Measurements from ENCODE around the gene FBXL20. TPM values are rescaled to one million over a fixed set of nuclear protein-coding genes. Genes with fewer than 3 reads are reported as not detected.

FBXL20 gene
- polyA plus RNA-seq, 1 of the 3 experiments (the other 2 are of a cell fraction) = 2.2 TPM

- peaks cover 8% of the 10 kb centered on the region for H3F3A ChIP-seq (replicated peaks; ENCODE audit: insufficient read depth)
- H3K36me3 ChIP-seq (replicated peaks in 1 of 2; ENCODE audit: control insufficient read depth in 1 of 2, insufficient read depth in 2 of 2, low read length in 1 of 2) = peaks cover 0 to under 1% of the 10 kb centered on the region in 2 experiments
- H3K9me2 ChIP-seq = no peaks in the 10 kb centered on the region
- no peak for DNase-seq
- H3K4me3 ChIP-seq (ENCODE audit: low read depth in 2 of 2, low read length in 1 of 2) = peak overlapping the region; percentile 38 to 56
- ChIA-PET CTCF (interaction anchor here (1.4 to 29.0 kb wide), 3 partner anchors 8 to 338 kb away, joined by 3 to 781 read pairs (median 4); no protein-coding TSS in a partner anchor), POLR2A (interaction anchor here (2.3 kb wide), 1 partner anchor 10 kb away, joined by 9 read pairs; the partner anchor contains the start of gene RPL19)
- no peaks in the 10 kb centered on the region for H3K27me3 ChIP-seq (ENCODE audit: insufficient read depth)
- peak overlapping the region; percentile 50 for H3K9ac ChIP-seq
- H3K27ac ChIP-seq (ENCODE audit: low read depth in 2 of 2, low read length in 1 of 2) = no peak overlapping the region
- 59% methylated on average over 9 of the region's 22 CpGs for WGBS (ENCODE audit: low lambda C conversion rate)
- peaks cover 9% of the 10 kb centered on the region in 2 experiments; a peak in 2 of 4 replicates for H3K4me1 ChIP-seq (ENCODE audit: control insufficient read depth in 1 of 2, insufficient read depth in 2 of 2, low read depth in 1 of 2, low read length in 1 of 2)
- H2AFZ ChIP-seq (ENCODE audit: low read depth) = peak overlapping the region; percentile 78; the same call in 1 of the 2 replicates
- no peaks in the 10 kb centered on the region for H3K79me2 ChIP-seq (ENCODE audit: insufficient read depth)
- H4K20me1 ChIP-seq (ENCODE audit: insufficient read depth) = no peaks in the 10 kb centered on the region
- TF ChIP-seq JUND (IDR thresholded peaks at IDR 0.05) = no peak
- TF ChIP-seq TCF12 (IDR thresholded peaks at IDR 0.05) = no peak
- no peak for TF ChIP-seq RCOR1 (IDR thresholded peaks at IDR 0.05; ENCODE audit: low read length)
- TF ChIP-seq USF2 (IDR thresholded peaks at IDR 0.05; ENCODE audit: borderline replicate concordance, low read depth, low read length) = no peak
- no peak for TF ChIP-seq GABPA (IDR thresholded peaks at IDR 0.05; ENCODE audit: low read depth)
- no peak for TF ChIP-seq ELF1 (IDR thresholded peaks at IDR 0.05)
- no peak for TF ChIP-seq POLR2AphosphoS5 (IDR thresholded peaks at IDR 0.05; ENCODE audit: low read depth, low read length)
- no peak for TF ChIP-seq MXI1 (IDR thresholded peaks at IDR 0.05; ENCODE audit: low read depth, low read length)
- TF ChIP-seq FOXM1 (IDR thresholded peaks at IDR 0.05; ENCODE audit: low read depth) = no peak
- no peak for TF ChIP-seq YY1 (IDR thresholded peaks at IDR 0.05; ENCODE audit: low read depth)
- no peak for TF ChIP-seq TEAD4 (IDR thresholded peaks at IDR 0.05; ENCODE audit: borderline replicate concordance, insufficient read depth)
- TF ChIP-seq NFIC (IDR thresholded peaks at IDR 0.05; ENCODE audit: borderline replicate concordance) = no peak
- TF ChIP-seq NRF1 (IDR thresholded peaks at IDR 0.05; ENCODE audit: low read depth, low read length) = no peak
- H3K4me2 ChIP-seq = peak overlapping the region; percentile 77
- H3K9me3 ChIP-seq = no peaks in the 10 kb centered on the region
Measured at GRCh38 chr17:39210093-39210434, 191.4 kb downstream of the FBXL20 start.

GRCh38 chr17:39209317-39210092 lies 191.9 kb downstream of the FBXL20 start:
- no peaks in the 10 kb centered on the region for H3K9me2 ChIP-seq
- H3K9ac ChIP-seq = peak overlapping the region; percentile 50
- H3K27ac ChIP-seq (ENCODE audit: low read depth in 2 of 2, low read length in 1 of 2) = no peak overlapping the region
- no peaks in the 10 kb centered on the region for H3K9me3 ChIP-seq
- CTCF ChIA-PET = interaction anchor here (0.7 to 29.0 kb wide), 8 partner anchors 8 to 338 kb away, joined by 3 to 781 read pairs (median 4); partner anchors contain the start of gene STAC2
- peaks cover 13% of the 10 kb centered on the region for H3F3A ChIP-seq (replicated peaks; ENCODE audit: insufficient read depth)
- H2AFZ ChIP-seq (ENCODE audit: low read depth) = peak overlapping the region; percentile 78; the same call in 1 of the 2 replicates
- no peaks in the 10 kb centered on the region for H3K27me3 ChIP-seq (ENCODE audit: insufficient read depth)
- POLR2A ChIA-PET = interaction anchor here (2.3 kb wide), 1 partner anchor 9 kb away, joined by 9 read pairs; the partner anchor contains the start of gene RPL19
- H3K4me2 ChIP-seq = peak overlapping the region; percentile 77
- peaks cover 9% of the 10 kb centered on the region in 2 experiments; a peak in 2 of 4 replicates for H3K4me1 ChIP-seq (ENCODE audit: control insufficient read depth in 1 of 2, insufficient read depth in 2 of 2, low read depth in 1 of 2, low read length in 1 of 2)
- no peaks in the 10 kb centered on the region for H3K79me2 ChIP-seq (ENCODE audit: insufficient read depth)
- TF ChIP-seq MEF2A (IDR thresholded peaks at IDR 0.05; ENCODE audit: borderline replicate concordance, low read depth) = peak; percentile 80; the same call in 1 of the 2 replicates
- TF ChIP-seq RCOR1 (IDR thresholded peaks at IDR 0.05; ENCODE audit: low read length) = no peak
- H3K36me3 ChIP-seq (replicated peaks in 1 of 2; ENCODE audit: control insufficient read depth in 1 of 2, insufficient read depth in 2 of 2, low read length in 1 of 2) = peaks cover 0 to 6% of the 10 kb centered on the region in 2 experiments
- 31% methylated on average over 7 of the region's 39 CpGs for WGBS (ENCODE audit: low lambda C conversion rate)
- H3K4me3 ChIP-seq (ENCODE audit: low read depth in 2 of 2, low read length in 1 of 2) = peak overlapping the region; percentile 38 to 56
- H4K20me1 ChIP-seq (ENCODE audit: insufficient read depth) = 0 out of 2 replicates have a peak, but pooled peaks cover 4% of the 10 kb centered on the region
- peak; percentile 78 for DNase-seq

Data from SK-N-SH (cell line).